B cell (primary cell): ENCODE data around the gene CACNA2D1.

Source experiments
- EZH2 ChIP-seq: IDR thresholded peaks from 2 replicates; pipeline ENCODE4 v1.6.1; 2012; ENCODE audit warnings: borderline replicate concordance, low read depth, mild to moderate bottlenecking, moderate library complexity, low read length; ENCODE audit not compliant: insufficient read depth, poor library complexity, severe bottlenecking
- TF ChIP-seq, protein P1 (sequence below): fragments of 200-600 bp; IDR thresholded peaks from one replicate; pipeline ENCODE4 v1.8.0; 2022; ENCODE audit warnings: antibody characterized with exemption, mild to moderate bottlenecking

DNA sequence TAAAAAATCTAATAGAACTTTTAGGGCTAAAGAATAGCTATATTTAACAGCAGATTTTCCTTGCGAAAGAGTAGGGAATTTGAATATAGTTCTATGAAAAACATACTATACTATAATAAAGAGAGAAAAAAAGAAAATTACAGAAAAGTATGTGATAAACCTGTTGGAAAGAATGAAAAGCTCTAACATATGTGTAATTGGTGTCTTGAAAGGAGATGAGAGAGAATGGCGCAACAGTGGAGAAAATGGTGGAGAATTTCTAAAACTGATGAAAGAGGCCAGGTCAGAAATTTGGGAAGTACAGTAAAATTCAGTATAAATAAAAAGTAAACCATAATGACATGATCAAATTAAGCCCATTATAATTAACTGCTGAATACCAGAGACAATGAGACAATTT is 20.8 kb upstream of the CACNA2D1 start:
- TF ChIP-seq, protein P1, sequence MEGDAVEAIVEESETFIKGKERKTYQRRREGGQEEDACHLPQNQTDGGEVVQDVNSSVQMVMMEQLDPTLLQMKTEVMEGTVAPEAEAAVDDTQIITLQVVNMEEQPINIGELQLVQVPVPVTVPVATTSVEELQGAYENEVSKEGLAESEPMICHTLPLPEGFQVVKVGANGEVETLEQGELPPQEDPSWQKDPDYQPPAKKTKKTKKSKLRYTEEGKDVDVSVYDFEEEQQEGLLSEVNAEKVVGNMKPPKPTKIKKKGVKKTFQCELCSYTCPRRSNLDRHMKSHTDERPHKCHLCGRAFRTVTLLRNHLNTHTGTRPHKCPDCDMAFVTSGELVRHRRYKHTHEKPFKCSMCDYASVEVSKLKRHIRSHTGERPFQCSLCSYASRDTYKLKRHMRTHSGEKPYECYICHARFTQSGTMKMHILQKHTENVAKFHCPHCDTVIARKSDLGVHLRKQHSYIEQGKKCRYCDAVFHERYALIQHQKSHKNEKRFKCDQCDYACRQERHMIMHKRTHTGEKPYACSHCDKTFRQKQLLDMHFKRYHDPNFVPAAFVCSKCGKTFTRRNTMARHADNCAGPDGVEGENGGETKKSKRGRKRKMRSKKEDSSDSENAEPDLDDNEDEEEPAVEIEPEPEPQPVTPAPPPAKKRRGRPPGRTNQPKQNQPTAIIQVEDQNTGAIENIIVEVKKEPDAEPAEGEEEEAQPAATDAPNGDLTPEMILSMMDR: no peak
- no peak for TF ChIP-seq EZH2
